Endothelial cell of umbilical vein (primary cell): Measurements from ENCODE around the gene SNRPA. TPM values are rescaled to one million over a fixed set of nuclear protein-coding genes. Genes with fewer than 3 reads are reported as not detected.

Experiments
- BruUV-seq: library from RNA; stranded (reverse); fragments of 400-500 nt; replicated peaks from 2 replicates; lab custom pipeline; 2021; lab: Mats Ljungman, UMichigan
- CTCF ChIA-PET: fragments of 300-600, 350-600 bp; sonication (Branson Sonifier 250); formaldehyde crosslinking; loops from one replicate; lab custom pipeline; 2021; ENCODE audit warnings: antibody characterized with exemption, inconsistent platforms; lab: Charles Lee
- POLR2A ChIA-PET: fragments of 300-600, 350-600 bp; sonication (Branson Sonifier 250); formaldehyde crosslinking; loops from one replicate; lab custom pipeline; 2021; ENCODE audit warnings: antibody characterized with exemption, inconsistent platforms; lab: Charles Lee
- DNase-seq: peaks from one replicate; pipeline ENCODE4 v3.0.0-alpha.2; 2011; ENCODE audit warnings: low read depth, low spot score
- FAIRE-seq: peaks from 2 replicates; lab custom pipeline; 2011; peaks lifted over from hg19 to GRCh38; lab: Jason Lieb, UNC
- H2AFZ ChIP-seq: 2 replicates; pipeline ENCODE4 v1.6.0; 2012; ENCODE audit warnings: low read depth, low read length, control low read depth, inconsistent platforms
- H3K27ac ChIP-seq: 2 replicates; pipeline ENCODE4 v1.5.1; 2011; ENCODE audit warnings: low read depth, mild to moderate bottlenecking, control low read depth, low read length, moderate library complexity; ENCODE audit not compliant: insufficient read depth
- H3K27me3 ChIP-seq, 2 experiments: 2 replicates each; pipeline versions ENCODE4 v1.6.0 to v1.6.1; 2011; ENCODE audit warnings: low read length in 2 of 2, mixed read lengths in 1 of 2; ENCODE audit not compliant: control insufficient read depth in 2 of 2, insufficient read depth in 2 of 2
- H3K36me3 ChIP-seq, 2 experiments: 2 replicates in 1 of 2; 3 replicates in 1 of 2; pipeline ENCODE4 v1.5.1; 2011; ENCODE audit warnings: low read length in 2 of 2, mild to moderate bottlenecking in 1 of 2, moderate library complexity in 1 of 2; ENCODE audit not compliant: control insufficient read depth in 2 of 2, insufficient read depth in 2 of 2; ENCODE audit errors: extremely low read depth in 1 of 2
- H3K4me1 ChIP-seq: 3 replicates; pipeline ENCODE4 v1.5.1; 2011; ENCODE audit warnings: mild to moderate bottlenecking, low read length; ENCODE audit not compliant: control insufficient read depth, insufficient read depth; ENCODE audit errors: extremely low read depth
- H3K4me2 ChIP-seq: 2 replicates; pipeline ENCODE4 v1.6.1; 2011; ENCODE audit warnings: low read length, control low read depth, mixed read lengths; ENCODE audit not compliant: insufficient read depth
- H3K4me3 ChIP-seq, 3 experiments: fragments of 200-600 bp in 1 of 3; sonication (generic), shearing (Covaris generic) in 1 of 3; replicated peaks in 1 of 3; 2 replicates each; pipeline ENCODE4 v1.5.1; 2011 to 2016; ENCODE audit warnings: control low read depth in 3 of 3, low read length in 3 of 3, mild to moderate bottlenecking in 2 of 3, inconsistent platforms in 1 of 3, low read depth in 1 of 3, moderate library complexity in 1 of 3; ENCODE audit not compliant: insufficient read depth in 1 of 3
- H3K79me2 ChIP-seq: 2 replicates; pipeline ENCODE4 v1.6.0; 2012; ENCODE audit warnings: low read length, inconsistent platforms; ENCODE audit not compliant: control insufficient read depth, insufficient read depth
- H3K9ac ChIP-seq: replicated peaks from 2 replicates; pipeline ENCODE3; 2011; ENCODE audit warnings: low read length, control low read depth; ENCODE audit not compliant: insufficient read depth; ENCODE audit errors: extremely low read depth
- H3K9me1 ChIP-seq: replicated peaks from 3 replicates; pipeline ENCODE4 v1.6.0; 2011; ENCODE audit warnings: mild to moderate bottlenecking, low read length; ENCODE audit not compliant: control insufficient read depth, insufficient read depth; ENCODE audit errors: extremely low read depth
- H3K9me3 ChIP-seq: replicated peaks from 2 replicates; pipeline ENCODE4 v1.5.1; 2012; ENCODE audit warnings: low read length, inconsistent platforms; ENCODE audit not compliant: control insufficient read depth, insufficient read depth
- H4K20me1 ChIP-seq: replicated peaks from 2 replicates; pipeline ENCODE3; 2011; ENCODE audit warnings: mild to moderate bottlenecking, low read length; ENCODE audit not compliant: control insufficient read depth, insufficient read depth; ENCODE audit errors: extremely low read depth
- CTCF ChIP-seq, 2 donors: IDR thresholded peaks; 1 replicate in 1 of 2; 2 replicates in 1 of 2; pipeline ENCODE4 v1.5.1; 2011; ENCODE audit warnings: low read length in 2 of 2, mild to moderate bottlenecking in 2 of 2, moderate library complexity in 2 of 2, control low read depth in 1 of 2, inconsistent platforms in 1 of 2, low read depth in 1 of 2; ENCODE audit not compliant: insufficient read depth in 1 of 2; ENCODE audit errors: extremely low read depth in 1 of 2
- EZH2 ChIP-seq: IDR thresholded peaks from 2 replicates; pipeline ENCODE4 v1.6.1; 2012; ENCODE audit warnings: borderline replicate concordance, low read depth, mild to moderate bottlenecking, moderate library complexity, low read length, inconsistent platforms; ENCODE audit not compliant: severe bottlenecking
- FOS ChIP-seq: IDR thresholded peaks from 2 replicates; pipeline ENCODE4 v1.6.1; 2011; ENCODE audit warnings: mild to moderate bottlenecking, low read length, moderate library complexity, borderline replicate concordance; ENCODE audit not compliant: insufficient read depth
- GATA2 ChIP-seq: IDR thresholded peaks from 2 replicates; pipeline ENCODE4 v1.7.0; 2011; ENCODE audit warnings: low read depth, mild to moderate bottlenecking, moderate library complexity, mixed read lengths, low read length; ENCODE audit not compliant: insufficient read length, insufficient read depth
- MAX ChIP-seq: IDR thresholded peaks from 2 replicates; pipeline ENCODE4 v1.6.1; 2011; ENCODE audit not compliant: insufficient read depth, insufficient read length
- POLR2A ChIP-seq: IDR thresholded peaks from 2 replicates; pipeline ENCODE4 v1.6.1; 2012; ENCODE audit warnings: low read depth, mild to moderate bottlenecking, control low read depth, low read length
- POLR2AphosphoS5 ChIP-seq: IDR thresholded peaks from 2 replicates; pipeline ENCODE4 v1.6.1; 2012; ENCODE audit warnings: low read depth, mild to moderate bottlenecking, control low read depth, low read length, moderate library complexity; ENCODE audit not compliant: insufficient read depth
- dilution Hi-C: fragments of 300-500 bp; cut with MboI; formaldehyde crosslinking; loops from one replicate; pipeline ENCODE4 v1.15.0; 2019; ENCODE audit warnings: low sequenced_read_pairs; ENCODE audit not compliant: extremely low pct_ligation_motif_present
- intact Hi-C: fragments of 100-400 bp; cut with micrococcal nuclease; formaldehyde crosslinking; loops from one replicate; pipeline ENCODE4 v1.10.0; 2022
- polyA plus RNA-seq, 4 experiments: library from polyadenylated mRNA; depleted of rRNA in 3 of 4; stranded (reverse) in 3 of 4; unstranded in 1 of 4; fragments of >200 nt; gene quantifications; 2 replicates each; pipeline versions ENCODE4 v1.2.1 to v1.2.3, GENCODE V29; 2011 to 2012; ENCODE audit warnings: missing spikeins in 1 of 4
- total RNA-seq: library from RNA; stranded (reverse); gene quantifications from 2 replicates; pipeline ENCODE4 v1.2.3, GENCODE V29; 2021

Gene SNRPA
- total and polyA plus RNA-seq, 2 donors (not counting 3 experiments of a cell fraction or from before 2014, with no cell fraction given): 84.6 to 131 TPM

- TF ChIP-seq GATA2 (no peak), MAX (no peak), EZH2 (no peak), POLR2AphosphoS5 (no peak)
- POLR2A ChIA-PET: no interaction called here
- no peak overlapping the region for H3K27ac ChIP-seq
- peaks cover 9% of the 10 kb centered on the region for H3K4me1 ChIP-seq
- no TSS peak for BruUV-seq
- H3K9ac ChIP-seq: no peak overlapping the region
- FAIRE-seq (no peak), DNase-seq (no peak)
- CTCF ChIA-PET: interaction anchor here (0.7 kb wide), 1 partner anchor 77 kb away, joined by 3 read pairs; no protein-coding TSS in a partner anchor
- no peak overlapping the region for H3K4me2 ChIP-seq
- no peaks in the 10 kb centered on the region for H3K9me3 ChIP-seq
- no peaks in the 10 kb centered on the region for H3K9me1 ChIP-seq
- intact Hi-C loops (no loop called here), dilution Hi-C loops (no loop called here)
- H4K20me1 ChIP-seq: no peaks in the 10 kb centered on the region
- peaks cover 0 to 7% of the 10 kb centered on the region in 2 experiments for H3K36me3 ChIP-seq
- H2AFZ ChIP-seq: no peak overlapping the region
- no peak overlapping the region for H3K4me3 ChIP-seq
- no peaks in the 10 kb centered on the region for H3K79me2 ChIP-seq
- H3K27me3 ChIP-seq: no peaks in the 10 kb centered on the region
These were observed 8.5 kb upstream of the SNRPA start for GRCh38 chr19:40742477-40742876.

GRCh38 chr19:40742886-40743285, 8.1 kb upstream of the SNRPA start:
- Histone ChIP-seq H3K9me1 (no peaks in the 10 kb centered on the region), H3K9ac (no peak overlapping the region), H3K27ac (no peak overlapping the region), H3K9me3 (no peaks in the 10 kb centered on the region), H3K4me3 (no peak overlapping the region), H3K27me3 (no peaks in the 10 kb centered on the region), H3K79me2 (no peaks in the 10 kb centered on the region), H3K4me1 (peaks cover 9% of the 10 kb centered on the region), H3K4me2 (no peak overlapping the region), H4K20me1 (no peaks in the 10 kb centered on the region), H3K36me3 (peaks cover 0 to 6% of the 10 kb centered on the region in 2 experiments), H2AFZ (no peak overlapping the region)
- DNase-seq: no peak
- no TSS peak for BruUV-seq
- TF ChIP-seq FOS (no peak), CTCF (IDR thresholded peaks at IDR 0.05; ENCODE audit: extremely low read depth in 1 of 2, insufficient read depth in 1 of 2, low read depth in 1 of 2, low read length in 2 of 2) (no peak), POLR2A (no peak)
- dilution Hi-C loops: no loop called here
- POLR2A ChIA-PET: interaction anchor here (0.7 to 1.0 kb wide), 2 partner anchors 22 to 56 kb away, joined by 3 to 4 read pairs; partner anchors contain the start of gene EGLN2
- intact Hi-C loops: no loop called here
- FAIRE-seq: no peak
- CTCF ChIA-PET: no interaction called here
